CD4-positive, CD25-positive, alpha-beta regulatory T cell (primary cell): ENCODE results near the gene NOL4. TPM values are rescaled to one million over a fixed set of nuclear protein-coding genes. Genes with fewer than 3 reads are reported as not detected.

Experiments used
- ATAC-seq, 2 donors: fragments of 150-1000 bp; cut with Tn5 transposase; one replicate each; pipeline ENCODE4 v1.10.0; 2021; ENCODE audit warnings: low read depth in 2 of 2, moderate number of reproducible peaks in 2 of 2, moderate library complexity in 1 of 2
- DNase-seq, 3 donors: peaks; one replicate each; pipeline versions ENCODE4 v3.0.0 to v3.0.0-alpha.2; 2012 to 2022; ENCODE audit warnings: mixed read lengths in 1 of 3
- H3K27ac ChIP-seq: one replicate; pipeline ENCODE4 v1.7.0; 2013; ENCODE audit warnings: mild to moderate bottlenecking, low read length; ENCODE audit not compliant: insufficient read depth, poor library complexity, severe bottlenecking
- H3K27me3 ChIP-seq: one replicate; pipeline ENCODE4 v1.7.0; 2013; ENCODE audit warnings: low read length; ENCODE audit not compliant: control insufficient read depth, insufficient read depth
- H3K36me3 ChIP-seq: one replicate; pipeline ENCODE4 v1.7.0; 2013; ENCODE audit warnings: mild to moderate bottlenecking, low read length, moderate library complexity; ENCODE audit not compliant: control insufficient read depth, insufficient read depth
- H3K4me1 ChIP-seq: 2 replicates; pipeline ENCODE4 v1.7.0; 2013; ENCODE audit warnings: mild to moderate bottlenecking, low read length; ENCODE audit not compliant: insufficient read depth, control insufficient read depth, poor library complexity, severe bottlenecking
- H3K4me3 ChIP-seq: one replicate; pipeline ENCODE4 v1.7.0; 2013; ENCODE audit warnings: low read depth, mild to moderate bottlenecking, low read length, moderate library complexity
- H3K9me3 ChIP-seq, 2 experiments: 1 replicate in 1 of 2; 2 replicates in 1 of 2; pipeline ENCODE4 v1.7.0; 2013; ENCODE audit warnings: low read length in 2 of 2, mild to moderate bottlenecking in 1 of 2, moderate library complexity in 1 of 2; ENCODE audit not compliant: control insufficient read depth in 2 of 2
- H3K27ac Mint-ChIP-seq, 3 donors: one replicate each; pipeline ENCODE4 v1.8.0; 2020 to 2022; ENCODE audit warnings: mild to moderate bottlenecking in 3 of 3, mixed read lengths in 3 of 3, moderate library complexity in 2 of 3
- H3K27me3 Mint-ChIP-seq: one replicate; pipeline ENCODE4 v1.8.0; 2022; ENCODE audit warnings: mild to moderate bottlenecking, mixed read lengths
- H3K36me3 Mint-ChIP-seq: one replicate; pipeline ENCODE4 v1.8.0; 2020; ENCODE audit warnings: mixed read lengths
- H3K4me1 Mint-ChIP-seq, 4 donors: one replicate each; pipeline ENCODE4 v1.8.0; 2020 to 2022; ENCODE audit warnings: mixed read lengths in 4 of 4, mild to moderate bottlenecking in 1 of 4
- H3K4me3 Mint-ChIP-seq, 4 donors: one replicate each; pipeline ENCODE4 v1.8.0; 2020 to 2022; ENCODE audit warnings: mild to moderate bottlenecking in 4 of 4, mixed read lengths in 4 of 4, moderate library complexity in 3 of 4
- H3K9me3 Mint-ChIP-seq, 7 donors: one replicate each; pipeline ENCODE4 v1.8.0; 2020 to 2022; ENCODE audit warnings: mixed read lengths in 7 of 7, mild to moderate bottlenecking in 3 of 7, moderate library complexity in 2 of 7
- polyA plus RNA-seq, 4 donors: library from polyadenylated mRNA; unstranded; fragments of 300-500 nt; fragmentation: Illumina TruSeq; gene quantifications; one replicate each; pipeline ENCODE4 v1.2.3, GENCODE V29; 2021
- total RNA-seq: library from RNA; stranded (reverse); gene quantifications from one replicate; pipeline ENCODE4 v1.2.3, GENCODE V29; 2022

The NOL4 gene
- total and polyA plus RNA-seq, 5 donors from 2014 or later: not detected

DNA sequence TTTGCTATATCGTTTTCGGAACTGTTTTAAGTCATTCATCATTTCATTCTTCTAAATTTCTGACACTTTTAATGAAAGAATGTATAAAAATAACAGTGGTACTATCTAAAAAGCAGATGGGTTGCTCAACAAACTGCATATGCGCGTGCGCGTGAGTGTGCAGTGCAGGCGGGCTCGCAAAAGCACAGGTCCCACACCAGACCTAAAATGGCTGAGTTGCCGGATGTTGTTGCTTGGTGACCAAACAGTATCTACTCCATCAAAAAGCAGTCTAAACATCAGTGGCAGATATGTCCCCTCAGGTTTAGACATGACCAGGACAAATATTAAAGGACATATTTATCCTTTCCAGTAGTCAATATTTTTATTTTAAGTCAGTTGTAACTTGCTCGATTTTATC, 5.1 kb downstream of the NOL4 start:
- H3K9me3 ChIP-seq: no peaks in the 10 kb centered on the region
- H3K4me3 ChIP-seq: no peak overlapping the region
- H3K9me3 Mint-ChIP-seq: peaks cover 0 to 14% (median 3%) of the 10 kb centered on the region in 7 donors
- H3K27me3 Mint-ChIP-seq: peaks cover 16% of the 10 kb centered on the region
- no peak overlapping the region for H3K27ac ChIP-seq
- no peak overlapping the region for H3K27ac Mint-ChIP-seq
- no peaks in the 10 kb centered on the region for H3K36me3 ChIP-seq
- no peaks in the 10 kb centered on the region for H3K36me3 Mint-ChIP-seq
- no peak overlapping the region for H3K4me3 Mint-ChIP-seq
- no peaks in the 10 kb centered on the region for H3K4me1 ChIP-seq
- ATAC-seq: no peak
- no peak for DNase-seq
- peaks cover 2% of the 10 kb centered on the region for H3K27me3 ChIP-seq
- peaks cover 0 to 4% (median 0%) of the 10 kb centered on the region in 4 donors for H3K4me1 Mint-ChIP-seq

DNA sequence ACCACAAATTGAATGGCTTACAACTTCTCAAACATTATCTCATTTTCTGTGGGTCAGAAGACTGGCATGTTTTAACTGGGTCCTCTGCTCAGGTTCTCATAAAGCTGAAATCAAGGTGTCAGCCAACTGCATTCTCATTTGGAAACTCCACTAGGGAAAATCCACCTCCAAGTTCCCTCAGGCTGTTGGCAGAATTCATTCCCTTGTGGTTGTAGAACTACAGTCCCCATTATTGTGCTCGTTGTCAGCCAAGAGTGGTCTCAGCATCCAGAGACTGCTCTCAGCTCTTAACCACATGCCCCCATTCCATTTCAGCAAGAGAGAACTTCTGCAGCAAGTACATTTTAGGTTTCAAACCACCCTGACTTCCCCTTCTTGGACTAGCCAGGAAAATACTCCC, 12.2 kb downstream of the NOL4 start:
- Mint-ChIP-seq H3K9me3 (peaks cover 0 to 4% (median 2%) of the 10 kb centered on the region in 7 donors), H3K27ac (no peak overlapping the region), H3K4me1 (no peaks in the 10 kb centered on the region), H3K4me3 (no peak overlapping the region), H3K27me3 (no peaks in the 10 kb centered on the region), H3K36me3 (no peaks in the 10 kb centered on the region)
- peaks cover 0 to 12% of the 10 kb centered on the region in 2 experiments for H3K9me3 ChIP-seq
- H3K27ac ChIP-seq: no peak overlapping the region
- no peaks in the 10 kb centered on the region for H3K27me3 ChIP-seq
- no peak for DNase-seq
- ATAC-seq: no peak
- H3K4me3 ChIP-seq: no peak overlapping the region
- H3K4me1 ChIP-seq: no peaks in the 10 kb centered on the region
- H3K36me3 ChIP-seq: no peaks in the 10 kb centered on the region

DNA sequence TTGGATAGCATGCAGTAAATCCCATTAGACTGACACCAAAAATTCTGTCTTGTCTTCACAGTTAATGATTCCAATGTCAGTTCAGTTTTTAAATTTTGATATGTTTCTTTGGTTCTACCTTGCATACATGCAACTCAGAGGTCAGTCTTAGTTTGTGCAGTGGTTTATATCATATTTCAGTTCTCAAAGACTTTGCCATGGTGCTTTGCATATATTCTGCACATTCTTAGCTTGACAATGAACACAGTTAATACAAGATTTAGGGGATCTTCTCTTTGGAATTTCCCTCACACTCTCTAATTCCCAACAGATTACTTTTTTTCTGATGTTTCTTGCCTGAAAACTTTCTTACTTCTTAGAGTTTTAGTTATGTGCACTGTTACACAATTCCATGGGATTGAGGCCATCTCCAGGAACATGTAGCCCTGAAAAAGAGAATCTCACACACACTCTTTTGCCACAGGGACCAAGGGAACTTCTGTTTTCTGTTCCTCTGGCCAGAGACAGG, 17.3 kb downstream of the NOL4 start:
- no peak for ATAC-seq
- Histone ChIP-seq H3K9me3 (peaks cover 0 to 13% of the 10 kb centered on the region in 2 experiments), H3K36me3 (no peaks in the 10 kb centered on the region), H3K27ac (no peak overlapping the region), H3K27me3 (no peaks in the 10 kb centered on the region), H3K4me3 (no peak overlapping the region), H3K4me1 (no peaks in the 10 kb centered on the region)
- Mint-ChIP-seq H3K27ac (no peak overlapping the region), H3K27me3 (no peaks in the 10 kb centered on the region), H3K4me1 (no peaks in the 10 kb centered on the region), H3K9me3 (peaks cover 0 to 8% (median 3%) of the 10 kb centered on the region in 7 donors), H3K4me3 (no peak overlapping the region), H3K36me3 (no peaks in the 10 kb centered on the region)
- DNase-seq: no peak

DNA sequence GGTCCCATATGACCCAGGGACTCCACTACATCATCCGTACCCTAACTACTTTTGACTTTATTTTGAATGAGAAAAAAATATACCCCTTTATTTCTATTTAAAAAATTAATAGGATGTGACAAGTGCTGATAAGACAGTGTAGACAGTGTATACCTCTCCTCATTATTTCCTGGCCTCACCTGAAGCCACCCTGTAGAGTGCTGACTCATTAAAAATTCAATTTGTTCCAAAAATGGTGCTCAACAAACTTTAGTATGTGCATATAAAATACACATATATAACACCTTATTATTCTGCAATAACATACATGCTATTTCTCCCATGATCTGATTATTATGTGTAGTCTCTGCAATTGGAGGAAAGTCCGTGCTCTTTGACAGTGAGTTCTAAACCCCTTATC, 20.8 kb downstream of the NOL4 start:
- Histone ChIP-seq H3K4me1 (no peaks in the 10 kb centered on the region), H3K4me3 (no peak overlapping the region), H3K27me3 (no peaks in the 10 kb centered on the region), H3K9me3 (peaks cover 0 to 13% of the 10 kb centered on the region in 2 experiments), H3K27ac (no peak overlapping the region), H3K36me3 (no peaks in the 10 kb centered on the region)
- no peak overlapping the region for H3K4me3 Mint-ChIP-seq
- H3K27me3 Mint-ChIP-seq: no peaks in the 10 kb centered on the region
- H3K36me3 Mint-ChIP-seq: no peaks in the 10 kb centered on the region
- H3K27ac Mint-ChIP-seq: no peak overlapping the region
- no peaks in the 10 kb centered on the region for H3K4me1 Mint-ChIP-seq
- ATAC-seq: no peak
- peaks cover 0 to 8% (median 4%) of the 10 kb centered on the region in 7 donors for H3K9me3 Mint-ChIP-seq
- no peak for DNase-seq

DNA sequence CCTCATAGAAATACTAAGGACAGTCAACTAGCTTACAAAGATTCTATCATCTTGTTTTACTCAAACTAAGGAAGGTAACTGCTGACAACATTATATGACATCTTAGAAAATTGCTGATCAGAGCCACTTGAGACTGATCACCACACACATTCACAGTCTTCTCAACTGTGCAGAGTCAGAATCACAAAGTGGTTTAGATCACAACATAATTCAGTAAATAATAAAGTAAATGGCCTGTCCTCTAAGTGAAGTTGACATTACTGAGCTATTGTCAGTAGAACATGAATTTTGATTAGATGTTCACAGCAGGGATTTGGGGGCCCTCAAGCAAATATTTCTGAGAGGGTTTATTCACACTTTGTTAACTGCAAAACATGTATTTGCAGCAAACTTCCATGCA, 28.5 kb downstream of the NOL4 start:
- no peaks in the 10 kb centered on the region for H3K9me3 ChIP-seq
- H3K27ac ChIP-seq: no peak overlapping the region
- Mint-ChIP-seq H3K4me1 (no peaks in the 10 kb centered on the region), H3K4me3 (no peak overlapping the region), H3K27ac (no peak overlapping the region), H3K9me3 (peaks cover 0 to 8% (median 4%) of the 10 kb centered on the region in 7 donors), H3K36me3 (no peaks in the 10 kb centered on the region), H3K27me3 (no peaks in the 10 kb centered on the region)
- no peak overlapping the region for H3K4me3 ChIP-seq
- no peaks in the 10 kb centered on the region for H3K36me3 ChIP-seq
- ATAC-seq: no peak
- DNase-seq: no peak
- no peaks in the 10 kb centered on the region for H3K4me1 ChIP-seq
- no peaks in the 10 kb centered on the region for H3K27me3 ChIP-seq

DNA sequence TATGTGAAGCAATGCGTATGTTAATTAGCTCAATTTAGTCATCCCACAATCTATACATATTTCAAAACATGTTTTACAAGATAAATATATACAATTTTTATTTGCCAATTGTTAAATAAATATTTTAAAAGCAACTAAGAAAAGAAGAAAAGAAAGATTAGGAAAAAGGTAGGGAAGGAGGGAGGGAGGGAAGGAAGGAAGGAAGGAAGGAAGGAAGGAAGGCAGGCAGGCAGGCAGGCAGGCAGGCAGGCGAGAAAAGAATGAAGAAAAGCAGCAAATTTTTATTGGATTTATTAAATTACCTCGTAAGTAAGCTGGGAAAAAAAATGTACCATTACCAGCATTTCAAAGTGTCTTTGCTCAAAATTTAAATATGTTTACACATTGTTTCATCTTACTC, 30.5 kb downstream of the NOL4 start:
- no peak for DNase-seq
- Mint-ChIP-seq H3K4me3 (no peak overlapping the region), H3K27ac (no peak overlapping the region), H3K9me3 (peaks cover 0 to 6% (median 4%) of the 10 kb centered on the region in 7 donors), H3K4me1 (no peaks in the 10 kb centered on the region), H3K27me3 (no peaks in the 10 kb centered on the region), H3K36me3 (no peaks in the 10 kb centered on the region)
- no peaks in the 10 kb centered on the region for H3K9me3 ChIP-seq
- H3K4me1 ChIP-seq: no peaks in the 10 kb centered on the region
- no peaks in the 10 kb centered on the region for H3K36me3 ChIP-seq
- no peak overlapping the region for H3K4me3 ChIP-seq
- no peaks in the 10 kb centered on the region for H3K27me3 ChIP-seq
- ATAC-seq: no peak
- no peak overlapping the region for H3K27ac ChIP-seq

DNA sequence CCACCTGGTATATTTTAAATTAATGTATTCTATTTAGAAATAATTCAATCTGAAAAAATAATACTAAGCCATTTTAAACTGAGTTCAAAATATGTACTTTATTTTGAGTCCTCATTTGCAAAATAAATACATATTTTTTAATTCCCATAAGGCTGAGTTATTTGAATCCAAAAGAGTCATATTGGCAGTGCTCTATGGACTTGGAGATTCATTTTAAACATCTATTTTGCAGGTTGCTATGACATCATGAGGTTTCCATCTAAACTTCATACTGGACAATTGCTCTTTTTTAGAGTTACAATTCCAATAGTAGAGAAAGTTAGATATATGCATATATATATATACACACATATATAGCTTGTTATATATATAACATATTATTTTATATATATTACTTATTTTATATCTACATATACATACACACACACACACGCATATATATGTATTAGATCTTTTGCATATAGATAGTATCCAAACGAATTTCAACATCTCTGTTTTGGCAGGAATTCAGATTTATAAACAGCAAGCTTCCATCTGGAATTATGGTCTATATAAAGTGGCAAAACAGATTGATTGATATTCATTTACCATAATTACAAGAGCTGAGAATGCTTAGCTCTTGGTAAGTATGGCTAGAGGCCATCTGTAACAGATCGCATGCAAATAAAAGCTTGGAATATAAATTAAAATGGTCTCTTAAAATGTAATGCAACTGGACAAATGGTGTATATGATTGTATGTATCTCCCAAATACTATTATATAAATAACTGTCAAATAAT, 34.9 kb downstream of the NOL4 start:
- no peaks in the 10 kb centered on the region for H3K9me3 ChIP-seq
- ATAC-seq: no peak
- H3K4me3 ChIP-seq: no peak overlapping the region
- no peak overlapping the region for H3K4me3 Mint-ChIP-seq
- H3K27ac ChIP-seq: no peak overlapping the region
- peaks cover 0 to 17% (median 6%) of the 10 kb centered on the region in 7 donors for H3K9me3 Mint-ChIP-seq
- H3K4me1 ChIP-seq: no peaks in the 10 kb centered on the region
- H3K36me3 Mint-ChIP-seq: no peaks in the 10 kb centered on the region
- no peaks in the 10 kb centered on the region for H3K27me3 ChIP-seq
- H3K27ac Mint-ChIP-seq: no peak overlapping the region
- H3K27me3 Mint-ChIP-seq: no peaks in the 10 kb centered on the region
- H3K36me3 ChIP-seq: no peaks in the 10 kb centered on the region
- DNase-seq: no peak
- no peaks in the 10 kb centered on the region for H3K4me1 Mint-ChIP-seq
